HepG2 (cell line): ENCODE measurements around the gene EVI5. TPM values are rescaled to one million over a fixed set of nuclear protein-coding genes. Genes with fewer than 3 reads are reported as not detected.

Experiments used
- ATAC-seq: fragments of 200-7000 bp; cut with Tn5 transposase; 3 replicates; pipeline ENCODE4 v1.9.1; 2020; ENCODE audit warnings: mild to moderate bottlenecking, moderate library complexity
- BruUV-seq: library from RNA; stranded (reverse); fragments of 400-500 nt; replicated peaks from 2 replicates; lab custom pipeline; 2021; lab: Mats Ljungman, UMichigan
- CTCF ChIA-PET: fragments of 300-600 bp; formaldehyde crosslinking; extraction: SDS; loops from one replicate; lab custom pipeline; 2021; ENCODE audit warnings: low total read pairs, inconsistent platforms, low intra/inter-chr PET ratio; lab: Yijun Ruan, JAX
- POLR2A ChIA-PET: fragments of 350-600 bp; sonication (Branson Sonifier 250); formaldehyde crosslinking; loops from one replicate; lab custom pipeline; 2020; ENCODE audit warnings: antibody characterized with exemption, inconsistent platforms; lab: Yijun Ruan, JAX
- DNase-seq: peaks from one replicate; pipeline ENCODE4 v3.0.0-alpha.2; 2015; ENCODE audit warnings: low spot score
- FAIRE-seq: peaks from 3 replicates; lab custom pipeline; 2011; peaks lifted over from hg19 to GRCh38; lab: Jason Lieb, UNC
- H2AFZ ChIP-seq: one replicate; pipeline ENCODE4 v1.6.1; 2011; ENCODE audit warnings: low read length, inconsistent platforms
- H3K27ac ChIP-seq: fragments of 300-600 bp; 3 replicates; pipeline ENCODE4 v1.8.0; 2011; ENCODE audit warnings: mixed run types, mild to moderate bottlenecking, mixed read lengths, low read length, inconsistent platforms; ENCODE audit not compliant: insufficient read depth; ENCODE audit errors: extremely low read length
- H3K27me3 ChIP-seq, 2 experiments: fragments of 200-600 bp in 1 of 2; 2 replicates in 1 of 2; 3 replicates in 1 of 2; pipeline versions ENCODE4 v1.6.0 to v1.8.0; 2011; ENCODE audit warnings: low read length in 2 of 2, mild to moderate bottlenecking in 2 of 2, moderate library complexity in 2 of 2, inconsistent platforms in 1 of 2; ENCODE audit not compliant: insufficient read depth in 2 of 2, control insufficient read depth in 1 of 2
- H3K36me3 ChIP-seq, 2 experiments: fragments of 200-600 bp in 1 of 2; replicated peaks in 1 of 2; 2 replicates in 1 of 2; 3 replicates in 1 of 2; pipeline versions ENCODE4 v1.5.1 to v1.8.0; 2011; ENCODE audit warnings: low read length in 2 of 2, inconsistent platforms in 1 of 2; ENCODE audit not compliant: insufficient read depth in 2 of 2, control insufficient read depth in 1 of 2
- H3K4me1 ChIP-seq: 2 replicates; pipeline ENCODE4 v1.5.1; 2012; ENCODE audit warnings: low read length, inconsistent platforms; ENCODE audit not compliant: insufficient read depth
- H3K4me2 ChIP-seq: 2 replicates; pipeline ENCODE4 v1.6.0; 2011; ENCODE audit warnings: low read depth, low read length, inconsistent platforms
- H3K4me3 ChIP-seq, 3 experiments: fragments of 200-600 bp in 1 of 3; sonication (generic), shearing (Covaris generic) in 1 of 3; replicated peaks in 1 of 3; 2 replicates each; pipeline ENCODE4 v1.5.1; 2011 to 2016; ENCODE audit warnings: low read length in 3 of 3, inconsistent platforms in 2 of 3, low read depth in 2 of 3, mild to moderate bottlenecking in 2 of 3, control low read depth in 1 of 3, mixed read lengths in 1 of 3; ENCODE audit not compliant: insufficient read depth in 1 of 3
- H3K79me2 ChIP-seq: one replicate; pipeline ENCODE4 v1.6.1; 2011; ENCODE audit warnings: low read length, inconsistent platforms; ENCODE audit not compliant: insufficient read depth
- H3K9ac ChIP-seq: 2 replicates; pipeline ENCODE4 v1.6.0; 2011; ENCODE audit warnings: mild to moderate bottlenecking, low read depth, low read length, inconsistent platforms; ENCODE audit not compliant: insufficient read depth
- H3K9me3 ChIP-seq: 2 replicates; pipeline ENCODE4 v1.5.1; 2012; ENCODE audit warnings: mild to moderate bottlenecking, low read length
- H4K20me1 ChIP-seq: 2 replicates; pipeline ENCODE4 v1.6.0; 2011; ENCODE audit warnings: inconsistent platforms, mild to moderate bottlenecking, low read length, moderate library complexity; ENCODE audit not compliant: insufficient read depth
- MNT ChIP-seq: fragments of 450-650 bp; IDR thresholded peaks from 2 replicates; pipeline ENCODE4 v1.6.1; 2016
- TERF1 ChIP-seq: sonication (generic); formaldehyde crosslinking; IDR thresholded peaks from 2 replicates; pipeline ENCODE4 v1.8.0; 2022; ENCODE audit warnings: mild to moderate bottlenecking, missing genetic modification reagents, moderate library complexity
- ZNF788 ChIP-seq: sonication (generic); formaldehyde crosslinking; IDR thresholded peaks from 2 replicates; pipeline ENCODE4 v1.5.0; 2020; ENCODE audit warnings: mild to moderate bottlenecking, missing genetic modification reagents, borderline replicate concordance
- WGBS: methylation state at CpG from one replicate; pipeline ENCODE4 v1.1.6; 2017; ENCODE audit warnings: low lambda C conversion rate; 5-methylcytosine and 5-hydroxymethylcytosine counted together
- in situ Hi-C: cut with HindIII; loops from 2 replicates; pipeline ENCODE4 v1.10.0; 2017; ENCODE audit warnings: low pct_unique_long_range_greater_than_20kb; ENCODE audit not compliant: extremely low pct_ligation_motif_present
- intact Hi-C: fragments of 100-400 bp; cut with micrococcal nuclease; formaldehyde crosslinking; loops from one replicate; pipeline ENCODE4 v1.10.0; 2022; ENCODE audit not compliant: unreplicated experiment
- polyA plus RNA-seq, 8 experiments: library from polyadenylated mRNA; depleted of rRNA in 3 of 8; stranded (reverse) in 7 of 8; unstranded in 1 of 8; fragments of >200 nt; fragmentation: Illumina TruSeq in 4 of 8; extraction: Trizol in 4 of 8; gene quantifications; 2 replicates each; pipeline versions ENCODE4 v1.2.1 to v1.2.3, GENCODE V29; 2011 to 2016; ENCODE audit warnings: low read depth in 4 of 8, missing spikeins in 1 of 8, mixed read lengths in 1 of 8; ENCODE audit not compliant: insufficient read depth in 1 of 8
- total RNA-seq, 5 experiments: library from RNA; depleted of rRNA; stranded (reverse); fragments of >200 nt; fragmentation: Illumina TruSeq; extraction: Trizol; gene quantifications; 2 replicates each; pipeline ENCODE4 v1.2.3, GENCODE V29; 2016; ENCODE audit warnings: low read depth in 1 of 5

Gene EVI5
- total and polyA plus RNA-seq, 2 of the 13 experiments (the other 11 are each of a cell fraction or from before 2014, with no cell fraction given): 4.0 to 12.6 TPM

GRCh38 chr1:92503926-92504285, 281.0 kb downstream of the EVI5 start:
- no peaks in the 10 kb centered on the region for H3K9me3 ChIP-seq
- H4K20me1 ChIP-seq: no peaks in the 10 kb centered on the region
- BruUV-seq: no TSS peak
- no peaks in the 10 kb centered on the region for H3K36me3 ChIP-seq
- peak overlapping the region; percentile 7 to 58 (median 43); a peak in 5 of 6 replicates for H3K4me3 ChIP-seq
- ChIA-PET POLR2A (interaction anchor here (0.8 to 3.6 kb wide), 3 partner anchors 18 to 62 kb away, joined by 3 to 26 read pairs (median 22); partner anchors contain the start of gene GFI1), CTCF (no interaction called here)
- peak overlapping the region; percentile 91 for H3K4me2 ChIP-seq
- H3K4me1 ChIP-seq: peaks cover 37% of the 10 kb centered on the region
- no peak for FAIRE-seq
- H3K9ac ChIP-seq: peak overlapping the region; percentile 66
- peak overlapping the region; percentile 81 for H3K27ac ChIP-seq
- TF ChIP-seq MNT (no peak), TERF1 (CRISPR knock-in tag) (0 out of 2 replicates have a peak, but pooled peaks have one; percentile 31), ZNF788 (CRISPR knock-in tag) (no peak)
- TF ChIP-seq, all 625 proteins: peak for 1
- no peaks in the 10 kb centered on the region for H3K79me2 ChIP-seq
- H2AFZ ChIP-seq: peak overlapping the region; percentile 66
- WGBS: 18% methylated on average over 6 of the region's 6 CpGs
- no peaks in the 10 kb centered on the region for H3K27me3 ChIP-seq
- intact Hi-C loops: loop anchor here (2.0 kb wide), 1 partner anchor 17 kb away; the partner anchor contains the start of gene GFI1
- in situ Hi-C loops: no loop called here
- ATAC-seq (no peak), DNase-seq (no peak)
